Natural killer cell (primary cell): ENCODE measurements around the gene TENT4B. TPM values are rescaled to one million over a fixed set of nuclear protein-coding genes. Genes with fewer than 3 reads are reported as not detected.

Experiments used
- ATAC-seq, 3 donors: fragments of 150-1000 bp in 2 of 3; fragments of 200-7000 bp in 1 of 3; cut with Tn5 transposase; 1 replicate in 1 of 3; 2 replicates in 2 of 3; pipeline ENCODE4 v1.10.0; 2021; ENCODE audit warnings: mild to moderate bottlenecking in 2 of 3, moderate library complexity in 2 of 3
- DNase-seq, 2 donors: peaks; one replicate each; pipeline versions ENCODE4 v3.0.0 to v3.0.0-alpha.2; 2013 to 2021; ENCODE audit warnings: mixed read lengths in 1 of 2
- H3K27ac ChIP-seq: one replicate; pipeline ENCODE4 v1.5.1; 2013; ENCODE audit warnings: mild to moderate bottlenecking, low read length
- H3K27me3 ChIP-seq: one replicate; pipeline ENCODE4 v1.6.1; 2013; ENCODE audit warnings: low read length; ENCODE audit not compliant: control insufficient read depth, insufficient read depth
- H3K36me3 ChIP-seq: one replicate; pipeline ENCODE4 v1.6.1; 2013; ENCODE audit warnings: low read length; ENCODE audit not compliant: control insufficient read depth, insufficient read depth
- H3K4me1 ChIP-seq: one replicate; pipeline ENCODE4 v1.6.1; 2013; ENCODE audit warnings: low read length; ENCODE audit not compliant: control insufficient read depth, insufficient read depth
- H3K4me3 ChIP-seq: one replicate; pipeline ENCODE4 v1.5.1; 2013; ENCODE audit warnings: low read length
- H3K9me3 ChIP-seq: one replicate; pipeline ENCODE4 v1.6.1; 2013; ENCODE audit warnings: low read length; ENCODE audit not compliant: control insufficient read depth, insufficient read depth
- H3K27ac Mint-ChIP-seq, 2 donors: one replicate each; pipeline ENCODE4 v1.8.0; 2022; ENCODE audit warnings: mild to moderate bottlenecking in 2 of 2, mixed read lengths in 2 of 2, moderate library complexity in 1 of 2
- H3K27me3 Mint-ChIP-seq, 2 donors: one replicate each; pipeline ENCODE4 v1.8.0; 2022; ENCODE audit warnings: low read depth in 2 of 2, mixed read lengths in 2 of 2
- H3K36me3 Mint-ChIP-seq: one replicate; pipeline ENCODE4 v1.8.0; 2022; ENCODE audit warnings: mixed read lengths
- H3K4me1 Mint-ChIP-seq, 2 donors: one replicate each; pipeline ENCODE4 v1.8.0; 2022; ENCODE audit warnings: mixed read lengths in 2 of 2
- H3K4me3 Mint-ChIP-seq: one replicate; pipeline ENCODE4 v1.8.0; 2022; ENCODE audit warnings: mild to moderate bottlenecking, moderate library complexity, mixed read lengths
- H3K9me3 Mint-ChIP-seq, 2 donors: one replicate each; pipeline ENCODE4 v1.8.0; 2022; ENCODE audit warnings: mixed read lengths in 2 of 2
- CTCF ChIP-seq: fragments of 200-600 bp; IDR thresholded peaks from one replicate; pipeline ENCODE4 v1.8.0; 2022; ENCODE audit warnings: antibody characterized with exemption
- WGBS: methylation state at CpG from one replicate; pipeline ENCODE4 v1.1.7; 2013; ENCODE audit warnings: missing lambda C conversion rate; ENCODE audit not compliant: insufficient coverage; 5-methylcytosine and 5-hydroxymethylcytosine counted together
- intact Hi-C: fragments of 100-400 bp; cut with micrococcal nuclease; formaldehyde crosslinking; loops from one replicate; pipeline ENCODE4 v1.14.2; 2022
- total RNA-seq, 4 donors: library from RNA; stranded (reverse); fragments of 120-200 nt in 1 of 4; gene quantifications; one replicate each; pipeline versions ENCODE4 v1.2.3 to v1.2.4, GENCODE V29; 2013 to 2022

TENT4B gene
- total RNA-seq, 3 donors from 2014 or later (not counting 1 experiment from before 2014, with no cell fraction given) = 37.5 to 48.7 (median 44.4) TPM

- no peaks in the 10 kb centered on the region for H3K9me3 Mint-ChIP-seq
- no peaks in the 10 kb centered on the region for H3K27me3 Mint-ChIP-seq
- H3K27ac Mint-ChIP-seq = peak overlapping the region; percentile 34 to 78
- 84% methylated on average over 33 of the region's 33 CpGs for WGBS
- H3K36me3 Mint-ChIP-seq = no peaks in the 10 kb centered on the region
- Histone ChIP-seq H3K36me3 (no peaks in the 10 kb centered on the region), H3K4me1 (peaks cover 25% of the 10 kb centered on the region), H3K27me3 (no peaks in the 10 kb centered on the region), H3K27ac (no peak overlapping the region), H3K4me3 (no peak overlapping the region), H3K9me3 (no peaks in the 10 kb centered on the region)
- DNase-seq (no peak), ATAC-seq (no peak)
- H3K4me3 Mint-ChIP-seq = peak overlapping the region; percentile 82
- intact Hi-C loops = loop anchor here (5.0 kb wide), 1 partner anchor 38 kb away; no protein-coding TSS in a partner anchor
- TF ChIP-seq CTCF = no peak
- H3K4me1 Mint-ChIP-seq = peaks cover 18 to 44% of the 10 kb centered on the region in 2 donors
Observed at GRCh38 chr16:50244504-50245416, 91.7 kb downstream of the TENT4B start.

GRCh38 chr16:50245417-50246298, 92.6 kb downstream of the TENT4B start:
- peak overlapping the region; percentile 82 for H3K4me3 Mint-ChIP-seq
- peaks cover 18 to 46% of the 10 kb centered on the region in 2 donors for H3K4me1 Mint-ChIP-seq
- H3K27ac Mint-ChIP-seq = peak overlapping the region; percentile 34 to 81
- Histone ChIP-seq H3K36me3 (no peaks in the 10 kb centered on the region), H3K27me3 (no peaks in the 10 kb centered on the region), H3K4me1 (peaks cover 25% of the 10 kb centered on the region), H3K27ac (peak overlapping the region; percentile 18), H3K9me3 (no peaks in the 10 kb centered on the region), H3K4me3 (peak overlapping the region; percentile 79)
- ATAC-seq = peak; percentile 75 to 89 (median 81)
- H3K36me3 Mint-ChIP-seq = no peaks in the 10 kb centered on the region
- WGBS = under 1% methylated on average over 63 of the region's 74 CpGs
- intact Hi-C loops = loop anchor here (5.0 kb wide), 1 partner anchor 37 kb away; no protein-coding TSS in a partner anchor
- peak; percentile 45 for TF ChIP-seq CTCF
- DNase-seq = peak; percentile 56 to 66
- H3K27me3 Mint-ChIP-seq = no peaks in the 10 kb centered on the region
- no peaks in the 10 kb centered on the region for H3K9me3 Mint-ChIP-seq

GRCh38 chr16:50246299-50247122, 93.4 kb downstream of the TENT4B start:
- peak overlapping the region; percentile 90 for H3K4me3 Mint-ChIP-seq
- DNase-seq (no peak), ATAC-seq (peak; percentile 54 to 63 (median 62))
- Histone ChIP-seq H3K9me3 (no peaks in the 10 kb centered on the region), H3K27ac (peak overlapping the region; percentile 48), H3K4me1 (peaks cover 25% of the 10 kb centered on the region), H3K27me3 (no peaks in the 10 kb centered on the region), H3K4me3 (peak overlapping the region; percentile 79), H3K36me3 (no peaks in the 10 kb centered on the region)
- no peaks in the 10 kb centered on the region for H3K36me3 Mint-ChIP-seq
- WGBS = 12% methylated on average over 46 of the region's 46 CpGs
- peak overlapping the region; percentile 70 to 81 for H3K27ac Mint-ChIP-seq
- intact Hi-C loops = loop anchor here (5.0 kb wide), 1 partner anchor 36 kb away; no protein-coding TSS in a partner anchor
- H3K9me3 Mint-ChIP-seq = no peaks in the 10 kb centered on the region
- H3K4me1 Mint-ChIP-seq = peaks cover 23 to 46% of the 10 kb centered on the region in 2 donors
- no peaks in the 10 kb centered on the region for H3K27me3 Mint-ChIP-seq
- TF ChIP-seq CTCF = no peak
